Astrocyte of the cerebellum (primary cell): ENCODE data around the gene KLHL6.
"Not testable (repeated sequence)": the region's sequence is repeated elsewhere in the genome, so short reads cannot be mapped to it uniquely, and the experiment has no call there.

Experiments
- DNase-seq: peaks from one replicate; pipeline ENCODE4 v3.0.0-alpha.2; 2011; ENCODE audit warnings: low read depth
- H3K4me3 ChIP-seq: 2 replicates; pipeline ENCODE4 v1.5.1; 2011; ENCODE audit warnings: mild to moderate bottlenecking, low read depth, low read length, moderate library complexity
- CTCF ChIP-seq: IDR thresholded peaks from 2 replicates; pipeline ENCODE4 v1.5.1; 2012; ENCODE audit warnings: low read length, low read depth, moderate library complexity, mild to moderate bottlenecking; ENCODE audit errors: missing control alignments
- in situ Hi-C: cut with HindIII; loops from 2 replicates; pipeline ENCODE4 v1.10.0; 2017; ENCODE audit warnings: low sequenced_read_pairs

The KLHL6 gene

GRCh38 chr3:183529185-183529584 lies 26.3 kb downstream of the KLHL6 start:
- DNase-seq = no peak
- in situ Hi-C loops = no loop called here
- TF ChIP-seq CTCF = no peak
- no peak overlapping the region for H3K4me3 ChIP-seq

- in situ Hi-C loops, DNase-seq, H3K4me3 ChIP-seq: not testable (repeated sequence)
These were observed 26.7 kb downstream of the KLHL6 start for GRCh38 chr3:183528758-183529157.

- in situ Hi-C loops = no loop called here
- no peak overlapping the region for H3K4me3 ChIP-seq
- no peak for TF ChIP-seq CTCF
- DNase-seq = no peak
These were observed 27.8 kb downstream of the KLHL6 start for GRCh38 chr3:183527428-183528379.

GRCh38 chr3:183526838-183527427 lies 28.6 kb downstream of the KLHL6 start:
- in situ Hi-C loops = no loop called here
- no peak for TF ChIP-seq CTCF
- H3K4me3 ChIP-seq = no peak overlapping the region
- no peak for DNase-seq

GRCh38 chr3:183524476-183524875 lies 31.0 kb downstream of the KLHL6 start:
- in situ Hi-C loops = no loop called here
- no peak for TF ChIP-seq CTCF
- H3K4me3 ChIP-seq = no peak overlapping the region
- DNase-seq = no peak

- in situ Hi-C loops, H3K4me3 ChIP-seq, DNase-seq: not testable (repeated sequence)
These were observed 34.6 kb downstream of the KLHL6 start for GRCh38 chr3:183520741-183521556.

GRCh38 chr3:183520295-183520694 lies 35.2 kb downstream of the KLHL6 start:
- in situ Hi-C loops = not testable (repeated sequence)

More at GRCh38 chr3:183520295-183520694, 35.2 kb downstream of the KLHL6 start:
- DNase-seq, H3K4me3 ChIP-seq: not testable (repeated sequence)
